HG03135 (cell line): ENCODE results near the gene ARID2.

ENCODE experiments used
- ATAC-seq: cut with Tn5 transposase; IDR thresholded peaks from one replicate; pipeline ENCODE4 v1.9.1; 2021; ENCODE audit warnings: mild to moderate bottlenecking, moderate library complexity; ENCODE audit not compliant: unreplicated experiment

ARID2 gene

GRCh38 chr12:45721369-45721768 is 8.1 kb upstream of the ARID2 start:
- no peak for ATAC-seq

- no peak for ATAC-seq
These were observed 7.6 kb upstream of the ARID2 start for GRCh38 chr12:45721954-45722353.

GRCh38 chr12:45725631-45726602 is 3.6 kb upstream of the ARID2 start:
- no peak for ATAC-seq

GRCh38 chr12:45726603-45727300 is 2.8 kb upstream of the ARID2 start:
- ATAC-seq = no peak

- ATAC-seq = peak; percentile 50
These were observed 2.1 kb upstream of the ARID2 start for GRCh38 chr12:45727301-45727979.

- no peak for ATAC-seq
These were observed 1.4 kb upstream of the ARID2 start for GRCh38 chr12:45727980-45728629.

GRCh38 chr12:45728630-45729232 is 775 bp upstream of the ARID2 start:
- ATAC-seq = peak; percentile 52

GRCh38 chr12:45730084-45730347 is 510 bp downstream of the ARID2 start:
- ATAC-seq = no peak

- ATAC-seq = no peak
These were observed 1.1 kb downstream of the ARID2 start for GRCh38 chr12:45730348-45731189.

GRCh38 chr12:45731190-45731775 is 1.8 kb downstream of the ARID2 start:
- ATAC-seq = no peak

GRCh38 chr12:45732250-45732649 is 2.7 kb downstream of the ARID2 start:
- ATAC-seq = no peak

GRCh38 chr12:45732936-45733335 is 3.4 kb downstream of the ARID2 start:
- ATAC-seq = no peak

GRCh38 chr12:45737638-45738037 is 8.1 kb downstream of the ARID2 start:
- no peak for ATAC-seq

- ATAC-seq = no peak
These were observed 13.1 kb downstream of the ARID2 start for GRCh38 chr12:45742590-45742989.

GRCh38 chr12:45743247-45743646 is 13.7 kb downstream of the ARID2 start:
- ATAC-seq = no peak

GRCh38 chr12:45745861-45746277 is 16.4 kb downstream of the ARID2 start:
- ATAC-seq = no peak

GRCh38 chr12:45756666-45757065 is 27.2 kb downstream of the ARID2 start:
- ATAC-seq = no peak

GRCh38 chr12:45757172-45757571 is 27.7 kb downstream of the ARID2 start:
- ATAC-seq = no peak

GRCh38 chr12:45760333-45760732 is 30.8 kb downstream of the ARID2 start:
- ATAC-seq = no peak
